ENCODE measurements around the gene PPEF1.
A peak's percentile ranks its signal among the peaks of the same experiment; 100 is the strongest.

The PPEF1 gene

DNA sequence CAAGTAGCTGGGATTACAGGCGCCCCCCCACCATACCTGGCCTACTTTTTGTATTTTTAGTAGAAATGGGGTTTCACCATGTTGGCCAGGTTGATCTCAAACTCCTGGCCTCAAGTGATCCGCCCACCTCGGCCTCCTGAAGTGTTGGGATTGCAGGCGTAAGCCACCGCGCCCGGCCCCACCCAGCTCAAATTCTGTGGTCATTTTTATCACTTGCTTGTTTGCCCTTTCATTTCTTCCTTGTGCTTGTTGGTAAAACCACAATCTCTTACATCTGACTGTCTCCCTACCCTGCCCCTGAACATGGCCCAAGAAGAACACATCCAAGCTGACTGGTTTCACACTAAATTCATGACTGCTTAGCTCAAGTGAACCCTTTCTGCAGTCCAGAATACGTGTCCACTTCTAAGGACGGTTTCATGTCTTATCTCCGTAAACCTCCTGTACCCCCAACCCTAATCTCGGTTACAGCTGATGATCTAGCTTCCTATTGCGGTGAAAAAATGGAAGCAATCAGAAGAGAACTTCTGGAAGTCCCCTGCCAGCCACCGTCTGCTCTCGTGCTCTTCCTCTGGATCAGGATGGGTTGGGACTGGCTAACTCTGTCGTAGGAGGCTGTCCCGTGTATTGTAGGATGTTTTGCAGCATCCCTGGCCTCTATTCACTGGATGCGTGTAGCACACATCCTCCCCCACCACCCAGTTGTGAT, 30.1 kb upstream of the PPEF1 start:
- no peak overlapping the region for H3K4me3 ChIP-seq (ENCODE audit: low read depth in 1 of 2, low read length in 1 of 2)
- no peak overlapping the region for H3K27ac ChIP-seq
- H3K36me3 ChIP-seq: no peaks in the 10 kb centered on the region
- H3K27me3 ChIP-seq: no peaks in the 10 kb centered on the region
- H3K4me1 ChIP-seq (ENCODE audit: control insufficient read depth in 1 of 2, insufficient read depth in 1 of 2, low read depth in 1 of 2, low read length in 1 of 2): peaks cover 17 to 22% of the 10 kb centered on the region in 2 experiments
- H3K9me3 ChIP-seq: no peaks in the 10 kb centered on the region
- TF ChIP-seq, protein P1, sequence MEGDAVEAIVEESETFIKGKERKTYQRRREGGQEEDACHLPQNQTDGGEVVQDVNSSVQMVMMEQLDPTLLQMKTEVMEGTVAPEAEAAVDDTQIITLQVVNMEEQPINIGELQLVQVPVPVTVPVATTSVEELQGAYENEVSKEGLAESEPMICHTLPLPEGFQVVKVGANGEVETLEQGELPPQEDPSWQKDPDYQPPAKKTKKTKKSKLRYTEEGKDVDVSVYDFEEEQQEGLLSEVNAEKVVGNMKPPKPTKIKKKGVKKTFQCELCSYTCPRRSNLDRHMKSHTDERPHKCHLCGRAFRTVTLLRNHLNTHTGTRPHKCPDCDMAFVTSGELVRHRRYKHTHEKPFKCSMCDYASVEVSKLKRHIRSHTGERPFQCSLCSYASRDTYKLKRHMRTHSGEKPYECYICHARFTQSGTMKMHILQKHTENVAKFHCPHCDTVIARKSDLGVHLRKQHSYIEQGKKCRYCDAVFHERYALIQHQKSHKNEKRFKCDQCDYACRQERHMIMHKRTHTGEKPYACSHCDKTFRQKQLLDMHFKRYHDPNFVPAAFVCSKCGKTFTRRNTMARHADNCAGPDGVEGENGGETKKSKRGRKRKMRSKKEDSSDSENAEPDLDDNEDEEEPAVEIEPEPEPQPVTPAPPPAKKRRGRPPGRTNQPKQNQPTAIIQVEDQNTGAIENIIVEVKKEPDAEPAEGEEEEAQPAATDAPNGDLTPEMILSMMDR (IDR thresholded peaks at IDR 0.05): no peak

DNA sequence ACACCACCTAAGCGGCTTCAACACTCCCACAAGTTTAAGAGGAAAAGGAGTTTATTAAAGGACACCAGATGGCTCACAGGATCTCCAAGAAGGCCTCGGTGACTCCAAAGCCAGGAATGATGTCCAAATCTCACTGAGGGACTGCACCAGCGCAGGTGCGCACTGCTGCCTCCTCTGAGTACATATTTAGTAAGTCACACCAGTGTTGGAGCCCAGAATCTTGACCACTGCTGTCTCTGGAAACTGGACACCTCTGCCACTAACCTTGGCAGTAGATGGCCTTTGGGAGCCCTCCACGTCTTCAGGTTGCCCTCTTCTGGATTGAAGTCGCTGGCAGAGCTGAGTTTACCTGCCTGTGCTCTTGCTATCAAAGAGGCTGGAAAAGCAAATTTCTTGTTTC, 25.4 kb upstream of the PPEF1 start:
- H3K27ac ChIP-seq: no peak overlapping the region
- no peaks in the 10 kb centered on the region for H3K9me3 ChIP-seq
- TF ChIP-seq, protein P1 (IDR thresholded peaks at IDR 0.05): no peak
- H3K36me3 ChIP-seq: no peaks in the 10 kb centered on the region
- peaks cover 17% of the 10 kb centered on the region in 2 experiments for H3K4me1 ChIP-seq (ENCODE audit: control insufficient read depth in 1 of 2, insufficient read depth in 1 of 2, low read depth in 1 of 2, low read length in 1 of 2)
- H3K4me3 ChIP-seq (ENCODE audit: low read depth in 1 of 2, low read length in 1 of 2): no peak overlapping the region
- no peaks in the 10 kb centered on the region for H3K27me3 ChIP-seq

DNA sequence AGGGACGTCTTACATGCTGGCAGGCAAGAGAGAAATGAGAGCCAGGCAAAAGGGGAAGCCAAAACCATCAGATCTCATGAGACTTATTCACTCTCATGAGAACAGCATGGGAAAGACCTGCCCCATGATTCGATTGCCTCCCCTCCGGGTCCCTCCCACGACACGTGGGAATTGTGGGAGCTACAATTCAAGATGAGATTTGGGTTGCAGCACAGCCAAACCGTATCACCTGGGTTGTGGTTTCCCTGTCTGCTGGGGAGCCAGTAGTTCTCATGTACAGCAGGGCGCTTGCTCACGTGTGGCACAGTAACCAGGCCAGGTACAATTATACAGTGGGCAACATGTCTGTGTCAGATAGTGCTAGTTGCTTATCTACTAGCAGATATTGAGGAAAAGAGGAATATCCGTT, 24.5 kb upstream of the PPEF1 start:
- no peak overlapping the region for H3K4me3 ChIP-seq (ENCODE audit: low read depth in 1 of 2, low read length in 1 of 2)
- peaks cover 18 to 21% of the 10 kb centered on the region in 2 experiments for H3K4me1 ChIP-seq (ENCODE audit: control insufficient read depth in 1 of 2, insufficient read depth in 1 of 2, low read depth in 1 of 2, low read length in 1 of 2)
- no peaks in the 10 kb centered on the region for H3K27me3 ChIP-seq
- H3K9me3 ChIP-seq: no peaks in the 10 kb centered on the region
- TF ChIP-seq, protein P1 (IDR thresholded peaks at IDR 0.05): no peak
- no peaks in the 10 kb centered on the region for H3K36me3 ChIP-seq
- H3K27ac ChIP-seq: no peak overlapping the region

DNA sequence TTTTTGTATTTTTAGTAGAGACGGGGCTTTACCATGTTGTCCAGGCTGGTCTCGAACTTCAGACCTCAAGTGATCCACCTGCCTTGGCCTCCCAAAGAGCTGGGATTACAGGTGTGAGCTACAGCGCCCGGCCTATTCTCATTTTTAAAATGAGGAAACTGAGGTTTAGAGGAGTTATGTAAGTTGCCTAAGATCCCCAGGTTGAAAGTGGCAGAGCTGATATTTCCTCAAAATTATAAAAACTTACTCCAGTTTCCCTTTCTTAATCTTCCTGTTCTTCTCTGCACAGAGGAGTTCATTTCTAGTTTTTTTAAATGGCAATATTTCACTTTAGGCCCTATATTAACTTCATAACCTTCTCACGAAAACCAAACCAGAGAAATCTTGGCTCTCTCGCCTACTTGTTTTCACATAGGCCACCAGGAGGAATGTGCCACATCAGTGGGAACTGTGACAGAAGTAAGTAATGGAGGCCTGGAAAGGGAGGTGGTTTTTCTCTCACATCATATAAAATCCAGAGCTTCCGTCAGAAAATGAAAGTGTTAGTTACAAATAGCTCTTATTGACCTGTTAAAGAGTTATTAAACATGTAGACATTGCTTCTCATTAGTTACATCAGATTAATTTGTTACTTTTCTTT, 19.5 kb upstream of the PPEF1 start:
- Histone ChIP-seq H3K9me3 (no peaks in the 10 kb centered on the region), H3K4me3 (ENCODE audit: low read depth in 1 of 2, low read length in 1 of 2) (peak overlapping the region in 1 of 2 experiments; percentile 20), H3K27ac (peak overlapping the region; percentile 71), H3K36me3 (no peaks in the 10 kb centered on the region), H3K27me3 (no peaks in the 10 kb centered on the region), H3K4me1 (ENCODE audit: control insufficient read depth in 1 of 2, insufficient read depth in 1 of 2, low read depth in 1 of 2, low read length in 1 of 2) (peaks cover 41 to 51% of the 10 kb centered on the region in 2 experiments)
- TF ChIP-seq, protein P1 (IDR thresholded peaks at IDR 0.05): no peak

DNA sequence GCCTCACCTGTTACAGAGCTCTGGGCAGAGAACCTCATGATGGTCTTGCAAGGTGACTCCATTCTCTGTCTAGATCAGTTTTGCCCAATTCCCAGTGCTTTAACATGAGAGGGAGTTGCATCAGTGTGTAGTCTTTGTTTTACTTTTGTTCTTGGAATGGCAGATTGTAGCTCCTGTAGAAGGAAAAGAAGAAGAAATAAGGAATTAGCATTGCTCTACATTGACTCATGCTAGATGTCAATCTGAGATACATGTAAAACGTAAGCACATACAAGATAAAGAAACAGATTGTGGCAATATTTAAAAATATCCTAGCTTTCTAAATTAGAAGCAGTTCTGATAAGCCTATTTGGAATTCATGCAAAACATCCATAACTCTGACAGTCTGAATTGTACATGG, 16.0 kb upstream of the PPEF1 start:
- Histone ChIP-seq H3K27ac (peak overlapping the region; percentile 27), H3K9me3 (no peaks in the 10 kb centered on the region), H3K4me3 (ENCODE audit: low read depth in 1 of 2, low read length in 1 of 2) (no peak overlapping the region), H3K27me3 (no peaks in the 10 kb centered on the region), H3K36me3 (no peaks in the 10 kb centered on the region), H3K4me1 (ENCODE audit: control insufficient read depth in 1 of 2, insufficient read depth in 1 of 2, low read depth in 1 of 2, low read length in 1 of 2) (peaks cover 37 to 45% of the 10 kb centered on the region in 2 experiments)
- TF ChIP-seq, protein P1 (IDR thresholded peaks at IDR 0.05): no peak

Data from neutrophil (primary cell).